ENCODE results near the gene FNTB. TPM values are rescaled to one million over a fixed set of nuclear protein-coding genes. Genes with fewer than 3 reads are reported as not detected.

FNTB gene
- total and polyA plus RNA-seq, 12 donors: 14.6 to 20.8 (median 16.5) TPM

- Histone ChIP-seq H3K36me3 (peaks cover 0 to 31% (median 0%) of the 10 kb centered on the region in 9 donors), H3K4me3 (peak overlapping the region; percentile 51 to 98 (median 93)), H3K27ac (peak overlapping the region in 9 of 10 donors; percentile 52 to 98 (median 93)), H3K4me1 (peaks cover 22 to 61% (median 55%) of the 10 kb centered on the region in 9 donors), H3K27me3 (no peaks in the 10 kb centered on the region), H3K9me3 (no peaks in the 10 kb centered on the region)
- DNase-seq (no peak), ATAC-seq (no peak)
- no peak for TF ChIP-seq CTCF (IDR thresholded peaks at IDR 0.05)
- 21 to 24% methylated on average over 6 of the region's 6 CpGs for WGBS, 2 donors
- intact Hi-C loops (cut with DNase I): loop anchor here in 3 of 10 donors (5.0 kb wide), 3 partner anchors 114 to 311 kb away; partner anchors contain the start of genes FNTB (in 2 of the 3), CHURC1 (in 1 of the 3) and FUT8 (in 1 of the 3)
Measured at GRCh38 chr14:65100922-65101541, 114.3 kb downstream of the FNTB start.

- peak overlapping the region; percentile 51 to 98 (median 93) for H3K4me3 ChIP-seq
- H3K36me3 ChIP-seq: peaks cover 0 to 25% (median 0%) of the 10 kb centered on the region in 9 donors
- no peaks in the 10 kb centered on the region for H3K9me3 ChIP-seq
- DNase-seq (peak; percentile 14 to 31), ATAC-seq (peak; percentile 10 to 61 (median 54))
- 1% methylated on average over 47 to 65 of the region's 66 CpGs for WGBS, 2 donors
- peak overlapping the region; percentile 52 to 98 (median 92) for H3K27ac ChIP-seq
- no peaks in the 10 kb centered on the region for H3K27me3 ChIP-seq
- intact Hi-C loops (cut with DNase I): loop anchor here in 3 of 10 donors (5.0 kb wide), 3 partner anchors 115 to 310 kb away; partner anchors contain the start of genes FNTB (in 2 of the 3), CHURC1 (in 1 of the 3) and FUT8 (in 1 of the 3)
- peaks cover 14 to 53% (median 47%) of the 10 kb centered on the region in 9 donors for H3K4me1 ChIP-seq
- no peak for TF ChIP-seq CTCF (IDR thresholded peaks at IDR 0.05)
Measured at GRCh38 chr14:65101631-65102440, 115.1 kb downstream of the FNTB start.

- Histone ChIP-seq H3K27ac (peak within 1 kb of the TSS; percentile 52 to 98 (median 92)), H3K36me3 (peaks cover 0 to 18% (median 0%) of the 10 kb centered on the region in 9 donors), H3K4me3 (peak within 1 kb of the TSS; percentile 64 to 98 (median 93)), H3K9me3 (no peaks in the 10 kb centered on the region), H3K27me3 (no peaks in the 10 kb centered on the region), H3K4me1 (peaks cover 10 to 46% (median 39%) of the 10 kb centered on the region in 9 donors)
- 0 to 1% methylated on average over 52 to 60 of the region's 61 CpGs for whole genome bisulfite sequencing, 2 donors
- ATAC-seq (peak; percentile 96 to 97 (median 97)), DNase-seq (peak; percentile 97 to 98)
- intact Hi-C loops (cut with DNase I): loop anchor here in 3 of 10 donors (5.0 kb wide), 3 partner anchors 115 to 310 kb away; partner anchors contain the start of genes FNTB (in 2 of the 3), CHURC1 (in 1 of the 3) and FUT8 (in 1 of the 3)
- peak in 1 of 9 donors; percentile 6 for TF ChIP-seq CTCF (IDR thresholded peaks at IDR 0.05)
Measured at GRCh38 chr14:65102441-65103149, 115.9 kb downstream of the FNTB start, which contains the start of gene MAX. Gene MAX (minus strand): TSS chr14:65102517. CDS start chr14:65102339, 178 bp downstream.
